Keratinocyte (primary cell): ENCODE results near the gene MINDY1.

Source experiments
- EZH2 ChIP-seq: IDR thresholded peaks from one replicate; pipeline ENCODE4 v1.6.1; 2012; ENCODE audit warnings: inconsistent platforms, mild to moderate bottlenecking, low read length, moderate library complexity
- TF ChIP-seq, protein P1 (sequence below), 3 experiments: IDR thresholded peaks in 1 of 3; conservative IDR thresholded peaks in 1 of 3; optimal IDR thresholded peaks in 1 of 3; 2 replicates in 2 of 3; 3 replicates in 1 of 3; pipeline versions ENCODE3 to v1.5.1; 2011; ENCODE audit warnings: low read length in 3 of 3, mild to moderate bottlenecking in 3 of 3, moderate library complexity in 2 of 3, control low read depth in 1 of 3, inconsistent platforms in 1 of 3; ENCODE audit not compliant: insufficient read depth in 2 of 3; ENCODE audit errors: extremely low read depth in 1 of 3

DNA sequence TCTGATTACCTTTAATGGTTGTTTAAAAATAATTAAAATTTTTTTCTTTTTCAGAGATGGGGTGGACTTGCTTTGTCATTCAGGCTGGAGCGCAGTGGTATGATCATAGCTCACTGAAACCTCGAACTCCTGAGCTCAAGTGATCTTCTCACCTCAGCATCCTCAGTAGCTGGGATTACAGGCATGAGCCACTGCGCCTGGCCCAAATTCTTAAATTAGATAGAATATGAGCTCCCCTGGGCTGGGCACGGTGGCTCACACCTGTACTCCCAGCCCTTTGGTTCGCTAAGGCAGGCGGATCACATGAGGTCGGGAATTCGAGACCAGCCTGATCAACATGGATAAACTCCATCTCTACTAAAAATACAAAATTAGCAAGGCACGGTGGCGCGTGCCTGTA lies 49.0 kb downstream of the MINDY1 start:
- TF ChIP-seq, protein P1, sequence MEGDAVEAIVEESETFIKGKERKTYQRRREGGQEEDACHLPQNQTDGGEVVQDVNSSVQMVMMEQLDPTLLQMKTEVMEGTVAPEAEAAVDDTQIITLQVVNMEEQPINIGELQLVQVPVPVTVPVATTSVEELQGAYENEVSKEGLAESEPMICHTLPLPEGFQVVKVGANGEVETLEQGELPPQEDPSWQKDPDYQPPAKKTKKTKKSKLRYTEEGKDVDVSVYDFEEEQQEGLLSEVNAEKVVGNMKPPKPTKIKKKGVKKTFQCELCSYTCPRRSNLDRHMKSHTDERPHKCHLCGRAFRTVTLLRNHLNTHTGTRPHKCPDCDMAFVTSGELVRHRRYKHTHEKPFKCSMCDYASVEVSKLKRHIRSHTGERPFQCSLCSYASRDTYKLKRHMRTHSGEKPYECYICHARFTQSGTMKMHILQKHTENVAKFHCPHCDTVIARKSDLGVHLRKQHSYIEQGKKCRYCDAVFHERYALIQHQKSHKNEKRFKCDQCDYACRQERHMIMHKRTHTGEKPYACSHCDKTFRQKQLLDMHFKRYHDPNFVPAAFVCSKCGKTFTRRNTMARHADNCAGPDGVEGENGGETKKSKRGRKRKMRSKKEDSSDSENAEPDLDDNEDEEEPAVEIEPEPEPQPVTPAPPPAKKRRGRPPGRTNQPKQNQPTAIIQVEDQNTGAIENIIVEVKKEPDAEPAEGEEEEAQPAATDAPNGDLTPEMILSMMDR (optimal IDR thresholded peaks at IDR 0.05 in 1 of 3, IDR thresholded peaks at IDR 0.05 in 1 of 3, conservative IDR thresholded peaks at IDR 0.05 in 1 of 3; ENCODE audit: extremely low read depth in 1 of 3, insufficient read depth in 2 of 3, low read length in 3 of 3) = no peak
- TF ChIP-seq EZH2 = no peak
